ENCODE data around the gene TBCC. TPM values are rescaled to one million over a fixed set of nuclear protein-coding genes. Genes with fewer than 3 reads are reported as not detected.

Gene TBCC
- total and polyA plus RNA-seq, 2 of the 13 experiments (the other 11 are each of a cell fraction or from before 2014, with no cell fraction given), result 14.8 to 36.1 TPM

- TF ChIP-seq EED (CRISPR knock-in tag; IDR thresholded peaks at IDR 0.05) (no peak), PPARG (CRISPR knock-in tag; conservative IDR thresholded peaks at IDR 0.05) (0 out of 2 replicates have a peak, but pooled peaks have one; percentile 18), ZNF33B (CRISPR knock-in tag; IDR thresholded peaks at IDR 0.05) (no peak), ATF4 (CRISPR knock-in tag; IDR thresholded peaks at IDR 0.05) (no peak), HMG20B (CRISPR knock-in tag; conservative IDR thresholded peaks at IDR 0.05) (no peak), ZNF282 (IDR thresholded peaks at IDR 0.05; ENCODE audit: partially characterized antibody) (no peak), FIP1L1 (IDR thresholded peaks at IDR 0.05; ENCODE audit: borderline replicate concordance, insufficient read depth, low read depth, low read length) (no peak), KAT8 (CRISPR knock-in tag; IDR thresholded peaks at IDR 0.05) (peak; percentile 94), SRF (IDR thresholded peaks at IDR 0.05; ENCODE audit: low read depth, low read length) (no peak), FOSL1 (CRISPR knock-in tag; IDR thresholded peaks at IDR 0.05; ENCODE audit: borderline replicate concordance) (peak; percentile 41; the same call in 1 of the 2 replicates), RARG (CRISPR knock-in tag; IDR thresholded peaks at IDR 0.05; ENCODE audit: low read depth) (no peak), TEF (CRISPR knock-in tag; IDR thresholded peaks at IDR 0.05) (0 out of 2 replicates have a peak, but pooled peaks have one; percentile 47), NRL (CRISPR knock-in tag; IDR thresholded peaks at IDR 0.05; ENCODE audit: borderline replicate concordance) (no peak; the same call in 1 of the 2 replicates), PRMT3 (CRISPR knock-in tag; IDR thresholded peaks at IDR 0.05; ENCODE audit: borderline replicate concordance, low read depth) (no peak), ZNF567 (CRISPR knock-in tag; IDR thresholded peaks at IDR 0.05; ENCODE audit: borderline replicate concordance) (no peak), MTA3 (CRISPR knock-in tag; IDR thresholded peaks at IDR 0.05) (no peak), ZNF329 (CRISPR knock-in tag; IDR thresholded peaks at IDR 0.05; ENCODE audit: low read depth) (no peak)
- TF ChIP-seq, protein P1, sequence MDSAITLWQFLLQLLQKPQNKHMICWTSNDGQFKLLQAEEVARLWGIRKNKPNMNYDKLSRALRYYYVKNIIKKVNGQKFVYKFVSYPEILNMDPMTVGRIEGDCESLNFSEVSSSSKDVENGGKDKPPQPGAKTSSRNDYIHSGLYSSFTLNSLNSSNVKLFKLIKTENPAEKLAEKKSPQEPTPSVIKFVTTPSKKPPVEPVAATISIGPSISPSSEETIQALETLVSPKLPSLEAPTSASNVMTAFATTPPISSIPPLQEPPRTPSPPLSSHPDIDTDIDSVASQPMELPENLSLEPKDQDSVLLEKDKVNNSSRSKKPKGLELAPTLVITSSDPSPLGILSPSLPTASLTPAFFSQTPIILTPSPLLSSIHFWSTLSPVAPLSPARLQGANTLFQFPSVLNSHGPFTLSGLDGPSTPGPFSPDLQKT (CRISPR knock-in tag; IDR thresholded peaks at IDR 0.05; ENCODE audit: borderline replicate concordance), result 0 out of 2 replicates have a peak, but pooled peaks have one; percentile 62
- TF ChIP-seq, protein P2, sequence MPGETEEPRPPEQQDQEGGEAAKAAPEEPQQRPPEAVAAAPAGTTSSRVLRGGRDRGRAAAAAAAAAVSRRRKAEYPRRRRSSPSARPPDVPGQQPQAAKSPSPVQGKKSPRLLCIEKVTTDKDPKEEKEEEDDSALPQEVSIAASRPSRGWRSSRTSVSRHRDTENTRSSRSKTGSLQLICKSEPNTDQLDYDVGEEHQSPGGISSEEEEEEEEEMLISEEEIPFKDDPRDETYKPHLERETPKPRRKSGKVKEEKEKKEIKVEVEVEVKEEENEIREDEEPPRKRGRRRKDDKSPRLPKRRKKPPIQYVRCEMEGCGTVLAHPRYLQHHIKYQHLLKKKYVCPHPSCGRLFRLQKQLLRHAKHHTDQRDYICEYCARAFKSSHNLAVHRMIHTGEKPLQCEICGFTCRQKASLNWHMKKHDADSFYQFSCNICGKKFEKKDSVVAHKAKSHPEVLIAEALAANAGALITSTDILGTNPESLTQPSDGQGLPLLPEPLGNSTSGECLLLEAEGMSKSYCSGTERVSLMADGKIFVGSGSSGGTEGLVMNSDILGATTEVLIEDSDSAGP (CRISPR knock-in tag; IDR thresholded peaks at IDR 0.05; ENCODE audit: borderline replicate concordance), result peak; percentile 96
- TF ChIP-seq, protein P3, sequence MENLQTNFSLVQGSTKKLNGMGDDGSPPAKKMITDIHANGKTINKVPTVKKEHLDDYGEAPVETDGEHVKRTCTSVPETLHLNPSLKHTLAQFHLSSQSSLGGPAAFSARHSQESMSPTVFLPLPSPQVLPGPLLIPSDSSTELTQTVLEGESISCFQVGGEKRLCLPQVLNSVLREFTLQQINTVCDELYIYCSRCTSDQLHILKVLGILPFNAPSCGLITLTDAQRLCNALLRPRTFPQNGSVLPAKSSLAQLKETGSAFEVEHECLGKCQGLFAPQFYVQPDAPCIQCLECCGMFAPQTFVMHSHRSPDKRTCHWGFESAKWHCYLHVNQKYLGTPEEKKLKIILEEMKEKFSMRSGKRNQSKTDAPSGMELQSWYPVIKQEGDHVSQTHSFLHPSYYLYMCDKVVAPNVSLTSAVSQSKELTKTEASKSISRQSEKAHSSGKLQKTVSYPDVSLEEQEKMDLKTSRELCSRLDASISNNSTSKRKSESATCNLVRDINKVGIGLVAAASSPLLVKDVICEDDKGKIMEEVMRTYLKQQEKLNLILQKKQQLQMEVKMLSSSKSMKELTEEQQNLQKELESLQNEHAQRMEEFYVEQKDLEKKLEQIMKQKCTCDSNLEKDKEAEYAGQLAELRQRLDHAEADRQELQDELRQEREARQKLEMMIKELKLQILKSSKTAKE (CRISPR knock-in tag; IDR thresholded peaks at IDR 0.05; ENCODE audit: borderline replicate concordance), result no peak
- TF ChIP-seq, protein P4, sequence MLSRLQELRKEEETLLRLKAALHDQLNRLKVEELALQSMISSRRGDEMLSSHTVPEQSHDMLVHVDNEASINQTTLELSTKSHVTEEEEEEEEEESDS (CRISPR knock-in tag; IDR thresholded peaks at IDR 0.05; ENCODE audit: borderline replicate concordance), result no peak; the same call in 1 of the 2 replicates
Observed at GRCh38 chr6:42745640-42746462, at the start of gene TBCC (continued).
